ENCODE measurements around the gene KRT86.
"Not testable (repeated sequence)": the region's sequence is repeated elsewhere in the genome, so short reads cannot be mapped to it uniquely, and the experiment has no call there.

- not testable (repeated sequence) for TF ChIP-seq CTCF (IDR thresholded peaks at IDR 0.05); EZH2 (IDR thresholded peaks at IDR 0.05; ENCODE audit: borderline replicate concordance, insufficient read depth, low read depth, low read length, poor library complexity, severe bottlenecking)
Observed at GRCh38 chr12:52345041-52345440, 70.6 kb downstream of the KRT86 start.
